GM10266 (cell line): ENCODE data around the gene STX5.
A peak's percentile ranks its signal among the peaks of the same experiment; 100 is the strongest.

Experiments used
- DNase-seq: peaks from one replicate; pipeline ENCODE4 v3.0.0; 2012; ENCODE audit errors: extremely low spot score
- TF ChIP-seq, protein P1 (sequence below): IDR thresholded peaks from 2 replicates; pipeline ENCODE4 v1.5.1; 2012; ENCODE audit warnings: mild to moderate bottlenecking, low read depth; ENCODE audit not compliant: control insufficient read depth, insufficient read depth; ENCODE audit errors: missing control alignments

The STX5 gene, protein sequence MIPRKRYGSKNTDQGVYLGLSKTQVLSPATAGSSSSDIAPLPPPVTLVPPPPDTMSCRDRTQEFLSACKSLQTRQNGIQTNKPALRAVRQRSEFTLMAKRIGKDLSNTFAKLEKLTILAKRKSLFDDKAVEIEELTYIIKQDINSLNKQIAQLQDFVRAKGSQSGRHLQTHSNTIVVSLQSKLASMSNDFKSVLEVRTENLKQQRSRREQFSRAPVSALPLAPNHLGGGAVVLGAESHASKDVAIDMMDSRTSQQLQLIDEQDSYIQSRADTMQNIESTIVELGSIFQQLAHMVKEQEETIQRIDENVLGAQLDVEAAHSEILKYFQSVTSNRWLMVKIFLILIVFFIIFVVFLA

DNA sequence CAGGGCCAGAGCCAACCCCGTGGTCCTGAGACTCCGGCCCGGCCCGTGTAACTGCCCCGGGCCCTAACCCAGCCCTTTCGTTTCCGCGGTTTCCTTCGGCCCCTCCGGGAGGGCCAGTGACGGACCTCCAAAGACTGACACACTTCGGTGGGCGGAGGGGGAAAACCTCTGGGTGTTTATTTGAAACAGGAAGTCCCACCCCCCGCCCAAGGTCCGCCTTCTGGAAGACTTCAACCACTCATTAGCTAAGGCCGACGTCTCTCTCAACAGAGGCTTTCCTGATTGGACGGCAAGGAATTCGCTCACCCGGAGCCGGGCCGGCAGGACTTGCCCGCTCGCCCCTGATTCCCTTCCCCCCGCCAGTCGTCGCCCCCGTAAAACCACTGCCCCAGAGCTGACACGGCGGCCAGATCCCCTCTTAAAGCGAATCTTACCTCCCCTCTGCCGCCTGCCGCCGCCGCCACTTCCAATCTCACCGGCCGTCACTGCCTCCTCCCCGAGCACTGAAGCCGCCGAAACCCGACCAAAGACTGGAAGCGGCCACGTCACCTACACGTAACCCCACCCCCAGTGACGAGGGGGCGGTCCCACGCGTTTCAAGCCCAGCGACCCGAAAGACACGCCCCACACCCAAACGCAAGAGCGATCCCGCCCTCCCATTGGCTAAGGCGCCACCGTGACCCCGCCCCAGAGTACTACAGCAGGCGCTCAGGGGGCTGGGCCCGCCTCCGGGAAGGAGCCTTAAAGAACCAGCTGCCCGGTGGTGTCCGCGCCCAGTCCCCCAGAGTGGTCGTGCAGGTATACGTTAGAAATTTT lies at the start of gene STX5:
Gene STX5 (minus strand): TSS at position 532 of the 816 bp plus-strand sequence. CDS start 808 bp downstream, outside the sequence.
- TF ChIP-seq, protein P1, sequence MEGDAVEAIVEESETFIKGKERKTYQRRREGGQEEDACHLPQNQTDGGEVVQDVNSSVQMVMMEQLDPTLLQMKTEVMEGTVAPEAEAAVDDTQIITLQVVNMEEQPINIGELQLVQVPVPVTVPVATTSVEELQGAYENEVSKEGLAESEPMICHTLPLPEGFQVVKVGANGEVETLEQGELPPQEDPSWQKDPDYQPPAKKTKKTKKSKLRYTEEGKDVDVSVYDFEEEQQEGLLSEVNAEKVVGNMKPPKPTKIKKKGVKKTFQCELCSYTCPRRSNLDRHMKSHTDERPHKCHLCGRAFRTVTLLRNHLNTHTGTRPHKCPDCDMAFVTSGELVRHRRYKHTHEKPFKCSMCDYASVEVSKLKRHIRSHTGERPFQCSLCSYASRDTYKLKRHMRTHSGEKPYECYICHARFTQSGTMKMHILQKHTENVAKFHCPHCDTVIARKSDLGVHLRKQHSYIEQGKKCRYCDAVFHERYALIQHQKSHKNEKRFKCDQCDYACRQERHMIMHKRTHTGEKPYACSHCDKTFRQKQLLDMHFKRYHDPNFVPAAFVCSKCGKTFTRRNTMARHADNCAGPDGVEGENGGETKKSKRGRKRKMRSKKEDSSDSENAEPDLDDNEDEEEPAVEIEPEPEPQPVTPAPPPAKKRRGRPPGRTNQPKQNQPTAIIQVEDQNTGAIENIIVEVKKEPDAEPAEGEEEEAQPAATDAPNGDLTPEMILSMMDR, result no peak
- peak; percentile 94 for DNase-seq

- DNase-seq, result peak; percentile 82
- TF ChIP-seq, protein P1, result peak; percentile 85
Observed at GRCh38 chr11:62880803-62881578, 49.1 kb upstream of the STX5 start, which contains the start of gene SLC3A2. Gene SLC3A2, plus strand, starts transcription at chr11:62880896. Its CDS starts 128 bp downstream, at chr11:62881024.

- DNase-seq, result peak; percentile 59
- TF ChIP-seq, protein P1, result no peak
Observed at GRCh38 chr11:62880231-62880802, 48.5 kb upstream of the STX5 start.

GRCh38 chr11:62879235-62879978 lies 47.6 kb upstream of the STX5 start:
- TF ChIP-seq, protein P1, result no peak

GRCh38 chr11:62876712-62877111 lies 44.9 kb upstream of the STX5 start:
- TF ChIP-seq, protein P1, result no peak
- DNase-seq, result no peak

More at GRCh38 chr11:62879235-62879978, 47.6 kb upstream of the STX5 start:
- no peak for DNase-seq
